Breast epithelium (tissue), 4 donors: ENCODE data around the gene CCND3. TPM values are rescaled to one million over a fixed set of nuclear protein-coding genes. Genes with fewer than 3 reads are reported as not detected.
"Not testable (repeated sequence)": the region's sequence is repeated elsewhere in the genome, so short reads cannot be mapped to it uniquely, and the experiment has no call there.

Experiments
- DNase-seq, 2 donors: peaks; one replicate each; pipeline ENCODE4 v3.0.0-alpha.2; 2019; ENCODE audit warnings: low spot score in 2 of 2
- H3K27ac ChIP-seq, 2 donors: fragments of 200-600 bp; sonication (generic) in 1 of 2; one replicate each; pipeline ENCODE4 v1.5.1; 2016 to 2019; ENCODE audit warnings: mild to moderate bottlenecking in 1 of 2
- H3K27me3 ChIP-seq, 2 donors: fragments of 200-600 bp; sonication (generic) in 1 of 2; one replicate each; pipeline versions ENCODE4 v1.5.1 to v1.6.0; 2017 to 2019; ENCODE audit warnings: control low read depth in 1 of 2, mild to moderate bottlenecking in 1 of 2
- H3K36me3 ChIP-seq: fragments of 200-600 bp; one replicate; pipeline ENCODE4 v1.5.1; 2019
- H3K4me1 ChIP-seq, 2 donors: fragments of 200-600 bp; sonication (generic); one replicate each; pipeline ENCODE4 v1.5.1; 2016 to 2019; ENCODE audit warnings: control low read depth in 1 of 2
- H3K4me3 ChIP-seq, 3 donors: fragments of 200-600 bp; sonication (generic); 1 replicate in 2 of 3; 2 replicates in 1 of 3; pipeline ENCODE4 v1.5.1; 2016 to 2019; ENCODE audit warnings: mild to moderate bottlenecking in 3 of 3, moderate library complexity in 2 of 3
- H3K9me3 ChIP-seq, 2 donors: fragments of 200-600 bp; sonication (generic) in 1 of 2; one replicate each; pipeline ENCODE4 v1.5.1; 2016 to 2019; ENCODE audit warnings: control low read depth in 1 of 2
- POLR2A ChIP-seq: fragments of 450-650 bp; IDR thresholded peaks from one replicate; pipeline ENCODE4 v1.6.1; 2016; ENCODE audit warnings: antibody characterized with exemption, mild to moderate bottlenecking, moderate library complexity
- POLR2AphosphoS5 ChIP-seq, 3 donors: sonication (generic); formaldehyde crosslinking; IDR thresholded peaks; one replicate each; pipeline ENCODE4 v1.6.1; 2017; ENCODE audit warnings: antibody characterized with exemption in 3 of 3
- intact Hi-C: fragments of 100-400 bp; cut with DNase I; formaldehyde crosslinking; loops from one replicate; pipeline ENCODE4 v1.15.1; 2023; ENCODE audit warnings: low total_unique reads
- total RNA-seq, 3 donors: library from RNA; depleted of rRNA; stranded (reverse); fragments of >200 nt; gene quantifications; one replicate each; pipeline ENCODE4 v1.1.0, GENCODE V29; 2016
- TF ChIP-seq, protein P1 (sequence below), 3 donors: fragments of 450-650 bp; IDR thresholded peaks; one replicate each; pipeline ENCODE4 v1.5.1; 2016 to 2017; ENCODE audit warnings: antibody characterized with exemption in 3 of 3, mild to moderate bottlenecking in 3 of 3, moderate library complexity in 3 of 3

Gene CCND3
- total RNA-seq, 3 donors from 2014 or later, result 115 to 297 (median 148) TPM

DNA sequence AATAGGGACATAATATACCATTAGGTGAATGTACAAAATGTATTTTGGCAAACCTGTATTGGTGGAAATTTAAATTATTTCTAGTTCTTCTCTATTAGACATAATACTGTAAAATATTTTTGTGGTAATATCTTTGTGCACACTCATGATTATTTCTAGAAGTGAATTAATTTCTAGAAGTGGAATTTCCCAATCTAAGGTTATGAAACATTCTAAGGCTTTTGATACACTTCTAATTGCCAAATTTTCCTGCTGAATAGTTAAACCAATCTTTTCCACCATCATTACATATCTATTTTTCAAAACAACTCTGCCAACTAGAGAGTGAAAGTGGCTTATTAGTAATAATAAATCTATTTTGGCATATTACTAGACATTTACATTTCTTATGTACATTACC lies 1.8 kb upstream of the CCND3 start:
- H3K36me3 ChIP-seq, result no peaks in the 10 kb centered on the region

DNA sequence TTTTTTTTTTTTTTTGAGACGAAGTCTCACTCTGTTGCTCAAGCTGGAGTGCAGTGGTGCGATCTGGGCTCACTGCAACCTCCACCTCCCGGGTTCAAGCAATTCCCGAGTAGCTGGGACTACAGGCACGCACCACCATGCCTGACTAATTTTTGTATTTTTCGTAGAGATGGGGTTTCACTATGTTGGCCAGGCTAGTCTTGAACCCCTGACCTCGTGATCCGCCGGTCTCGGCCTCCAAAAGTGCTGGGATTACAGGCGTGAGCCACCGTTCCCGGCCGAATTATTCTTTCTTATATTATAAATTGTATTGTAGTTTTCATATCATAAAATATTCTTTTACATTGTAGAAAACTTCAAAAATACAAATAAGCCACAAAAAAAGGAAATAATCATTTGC lies 1.3 kb upstream of the CCND3 start:
- H3K27ac ChIP-seq, intact Hi-C loops, H3K4me3 ChIP-seq, H3K27me3 ChIP-seq, DNase-seq, H3K36me3 ChIP-seq, H3K9me3 ChIP-seq: not testable (repeated sequence)
- peaks cover 19 to 26% of the 10 kb centered on the region in 2 donors for H3K4me1 ChIP-seq

More for the DNA sequence above, 1.8 kb upstream of the CCND3 start:
- intact Hi-C loops, result no loop called here
- H3K9me3 ChIP-seq, result no peaks in the 10 kb centered on the region
- H3K27ac ChIP-seq, result no peak overlapping the region
- peaks cover 19 to 26% of the 10 kb centered on the region in 2 donors for H3K4me1 ChIP-seq
- no peaks in the 10 kb centered on the region for H3K27me3 ChIP-seq
- no peak for DNase-seq
- H3K4me3 ChIP-seq, result no peak overlapping the region
- no peak for TF ChIP-seq POLR2A

- H3K4me3 ChIP-seq, result peak overlapping the region; percentile 59 to 94 (median 82)
- DNase-seq, result no peak
- no peaks in the 10 kb centered on the region for H3K27me3 ChIP-seq
- TF ChIP-seq, protein P1, sequence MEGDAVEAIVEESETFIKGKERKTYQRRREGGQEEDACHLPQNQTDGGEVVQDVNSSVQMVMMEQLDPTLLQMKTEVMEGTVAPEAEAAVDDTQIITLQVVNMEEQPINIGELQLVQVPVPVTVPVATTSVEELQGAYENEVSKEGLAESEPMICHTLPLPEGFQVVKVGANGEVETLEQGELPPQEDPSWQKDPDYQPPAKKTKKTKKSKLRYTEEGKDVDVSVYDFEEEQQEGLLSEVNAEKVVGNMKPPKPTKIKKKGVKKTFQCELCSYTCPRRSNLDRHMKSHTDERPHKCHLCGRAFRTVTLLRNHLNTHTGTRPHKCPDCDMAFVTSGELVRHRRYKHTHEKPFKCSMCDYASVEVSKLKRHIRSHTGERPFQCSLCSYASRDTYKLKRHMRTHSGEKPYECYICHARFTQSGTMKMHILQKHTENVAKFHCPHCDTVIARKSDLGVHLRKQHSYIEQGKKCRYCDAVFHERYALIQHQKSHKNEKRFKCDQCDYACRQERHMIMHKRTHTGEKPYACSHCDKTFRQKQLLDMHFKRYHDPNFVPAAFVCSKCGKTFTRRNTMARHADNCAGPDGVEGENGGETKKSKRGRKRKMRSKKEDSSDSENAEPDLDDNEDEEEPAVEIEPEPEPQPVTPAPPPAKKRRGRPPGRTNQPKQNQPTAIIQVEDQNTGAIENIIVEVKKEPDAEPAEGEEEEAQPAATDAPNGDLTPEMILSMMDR (IDR thresholded peaks at IDR 0.05), result no peak
- TF ChIP-seq POLR2A (no peak), POLR2AphosphoS5 (IDR thresholded peaks at IDR 0.05) (no peak)
- H3K36me3 ChIP-seq, result no peaks in the 10 kb centered on the region
- intact Hi-C loops, result no loop called here
- H3K9me3 ChIP-seq, result no peaks in the 10 kb centered on the region
- H3K27ac ChIP-seq, result peak overlapping the region; percentile 14 to 80
- peaks cover 19 to 26% of the 10 kb centered on the region in 2 donors for H3K4me1 ChIP-seq
These were observed 651 bp upstream of the CCND3 start for GRCh38 chr6:41942067-41942851.

GRCh38 chr6:41940759-41941279 lies 789 bp downstream of the CCND3 start:
- Histone ChIP-seq H3K27ac (peak overlapping the region; percentile 14 to 80), H3K27me3 (no peaks in the 10 kb centered on the region), H3K36me3 (peaks cover 1% of the 10 kb centered on the region), H3K9me3 (no peaks in the 10 kb centered on the region), H3K4me3 (peak overlapping the region; percentile 59 to 94 (median 82)), H3K4me1 (peaks cover 19 to 26% of the 10 kb centered on the region in 2 donors)
- intact Hi-C loops, result no loop called here
- TF ChIP-seq POLR2AphosphoS5 (IDR thresholded peaks at IDR 0.05) (no peak), POLR2A (no peak)
- TF ChIP-seq, protein P1 (IDR thresholded peaks at IDR 0.05), result no peak
- DNase-seq, result peak in 1 of 2 donors; percentile 56

DNA sequence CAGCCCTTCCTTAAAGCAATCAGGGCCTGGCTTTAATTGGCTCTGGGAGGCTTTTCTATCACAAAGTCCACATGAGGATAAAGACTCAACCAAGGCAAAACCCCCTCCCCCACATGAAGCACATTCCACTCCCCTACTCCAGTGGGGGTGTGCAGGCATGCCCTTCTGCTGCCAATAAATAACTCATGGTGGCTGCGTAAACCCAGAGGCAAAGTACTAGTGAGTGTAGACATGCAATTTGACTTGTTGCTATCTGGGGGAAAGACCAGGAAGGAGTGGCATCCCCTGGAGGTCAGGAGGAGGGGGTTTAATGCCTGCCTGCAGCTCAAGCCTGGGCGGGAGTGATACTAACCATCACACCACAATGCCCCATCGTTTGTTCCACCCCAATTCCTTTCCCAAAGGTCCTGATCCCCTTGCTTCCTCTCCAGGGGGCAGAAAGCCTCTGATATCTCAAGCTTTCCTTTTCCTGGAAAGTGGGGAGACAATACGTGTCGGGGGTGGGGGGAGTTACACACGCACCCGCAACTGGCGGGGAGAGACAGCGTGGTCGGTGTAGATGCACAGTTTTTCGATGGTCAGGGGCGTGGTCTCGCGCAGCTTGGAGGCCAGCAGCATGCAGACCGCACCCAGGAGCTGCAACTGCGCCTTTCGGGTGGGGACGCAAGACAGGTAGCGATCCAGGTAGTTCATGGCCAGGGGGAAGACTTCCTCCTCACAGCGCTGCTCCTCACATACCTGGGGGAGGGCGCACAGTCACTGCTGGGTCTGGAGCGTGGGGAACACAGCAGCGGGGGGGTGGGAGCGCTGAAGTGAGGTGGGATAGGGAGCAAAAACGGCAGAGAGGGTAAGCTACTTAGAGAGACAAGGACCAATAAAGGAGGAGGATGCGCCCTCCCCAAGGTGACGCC lies 1.5 kb downstream of the CCND3 start:
- H3K4me1 ChIP-seq, result peaks cover 19 to 26% of the 10 kb centered on the region in 2 donors
- H3K27ac ChIP-seq, result peak overlapping the region; percentile 52 to 80
- no peaks in the 10 kb centered on the region for H3K9me3 ChIP-seq
- intact Hi-C loops, result loop anchor here (10.0 kb wide), 2 partner anchors 155 to 1045 kb away; partner anchors contain the start of genes PPP2R5D, PRICKLE4 and TOMM6
- TF ChIP-seq POLR2AphosphoS5 (IDR thresholded peaks at IDR 0.05), result no peak
- TF ChIP-seq, protein P1 (IDR thresholded peaks at IDR 0.05), result no peak
- no peak for TF ChIP-seq POLR2A
- peak overlapping the region; percentile 59 to 94 (median 82) for H3K4me3 ChIP-seq
- no peak for DNase-seq
- H3K36me3 ChIP-seq, result peaks cover 5% of the 10 kb centered on the region
- H3K27me3 ChIP-seq, result no peaks in the 10 kb centered on the region
